A549 treated with DMSO at 1 μM for 4 hours (cell line): ENCODE measurements around the gene COL6A6. TPM values are rescaled to one million over a fixed set of nuclear protein-coding genes. Genes with fewer than 3 reads are reported as not detected.

Experiments used
- total RNA-seq: library from RNA; stranded (reverse); fragments of 200-300 nt; extraction: Qiagen RNA extraction; gene quantifications from 5 replicates; pipeline ENCODE4 v1.2.3, GENCODE V29; 2022; ENCODE audit warnings: low read depth

The COL6A6 gene, protein sequence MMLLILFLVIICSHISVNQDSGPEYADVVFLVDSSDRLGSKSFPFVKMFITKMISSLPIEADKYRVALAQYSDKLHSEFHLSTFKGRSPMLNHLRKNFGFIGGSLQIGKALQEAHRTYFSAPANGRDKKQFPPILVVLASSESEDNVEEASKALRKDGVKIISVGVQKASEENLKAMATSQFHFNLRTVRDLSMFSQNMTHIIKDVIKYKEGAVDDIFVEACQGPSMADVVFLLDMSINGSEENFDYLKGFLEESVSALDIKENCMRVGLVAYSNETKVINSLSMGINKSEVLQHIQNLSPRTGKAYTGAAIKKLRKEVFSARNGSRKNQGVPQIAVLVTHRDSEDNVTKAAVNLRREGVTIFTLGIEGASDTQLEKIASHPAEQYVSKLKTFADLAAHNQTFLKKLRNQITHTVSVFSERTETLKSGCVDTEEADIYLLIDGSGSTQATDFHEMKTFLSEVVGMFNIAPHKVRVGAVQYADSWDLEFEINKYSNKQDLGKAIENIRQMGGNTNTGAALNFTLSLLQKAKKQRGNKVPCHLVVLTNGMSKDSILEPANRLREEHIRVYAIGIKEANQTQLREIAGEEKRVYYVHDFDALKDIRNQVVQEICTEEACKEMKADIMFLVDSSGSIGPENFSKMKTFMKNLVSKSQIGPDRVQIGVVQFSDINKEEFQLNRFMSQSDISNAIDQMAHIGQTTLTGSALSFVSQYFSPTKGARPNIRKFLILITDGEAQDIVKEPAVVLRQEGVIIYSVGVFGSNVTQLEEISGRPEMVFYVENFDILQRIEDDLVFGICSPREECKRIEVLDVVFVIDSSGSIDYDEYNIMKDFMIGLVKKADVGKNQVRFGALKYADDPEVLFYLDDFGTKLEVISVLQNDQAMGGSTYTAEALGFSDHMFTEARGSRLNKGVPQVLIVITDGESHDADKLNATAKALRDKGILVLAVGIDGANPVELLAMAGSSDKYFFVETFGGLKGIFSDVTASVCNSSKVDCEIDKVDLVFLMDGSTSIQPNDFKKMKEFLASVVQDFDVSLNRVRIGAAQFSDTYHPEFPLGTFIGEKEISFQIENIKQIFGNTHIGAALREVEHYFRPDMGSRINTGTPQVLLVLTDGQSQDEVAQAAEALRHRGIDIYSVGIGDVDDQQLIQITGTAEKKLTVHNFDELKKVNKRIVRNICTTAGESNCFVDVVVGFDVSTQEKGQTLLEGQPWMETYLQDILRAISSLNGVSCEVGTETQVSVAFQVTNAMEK (N-terminal part only)
- total RNA-seq, result not detected in 5 replicates

DNA sequence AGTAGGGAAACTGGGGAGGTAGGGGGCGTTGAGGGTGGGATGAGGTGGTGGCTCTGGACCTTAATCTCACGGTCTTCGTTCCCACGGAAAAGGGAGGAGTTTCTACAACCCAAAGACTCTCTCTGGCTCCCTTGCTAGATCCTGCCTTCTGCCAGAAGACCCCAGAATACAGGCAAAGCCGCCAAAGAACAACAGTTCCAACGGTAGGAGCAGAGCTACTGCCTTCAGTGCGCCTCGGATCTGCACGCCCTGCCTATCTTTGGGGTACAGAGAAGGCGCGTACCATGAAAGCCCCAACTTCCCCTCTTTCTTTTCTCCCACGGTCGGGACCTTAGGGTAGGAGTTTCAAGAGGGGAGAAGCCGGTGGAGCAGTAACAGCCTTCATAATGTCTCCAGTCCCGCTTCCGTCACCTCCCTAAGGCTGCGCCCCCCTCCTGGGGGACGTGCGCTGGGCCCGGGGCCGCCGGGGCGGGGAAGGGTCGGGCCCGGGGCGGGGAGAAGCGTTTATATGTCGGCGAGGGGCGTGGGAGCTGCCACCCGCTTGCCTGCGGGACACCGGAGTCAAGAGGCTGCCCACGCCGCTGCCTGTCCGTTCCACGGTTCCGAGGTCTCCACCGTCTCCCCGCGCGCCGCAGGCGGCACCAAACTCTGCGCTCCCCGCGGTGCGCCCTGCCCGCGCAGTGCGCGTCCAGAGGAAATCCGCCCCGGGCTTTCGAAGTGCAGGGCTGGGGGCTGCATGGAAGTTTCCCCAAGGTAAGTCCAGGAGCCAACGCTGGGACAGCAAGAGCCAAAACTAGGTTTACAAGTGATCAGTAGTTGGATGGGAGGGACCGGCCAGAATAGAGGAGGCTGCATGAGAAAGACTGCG is at the start of gene COL6A6:
TSS of gene COL6A6 (plus strand) at position 533 of the 868 bp plus-strand sequence. CDS start 43,188 bp downstream, outside the sequence.

Other genes starting within 250 kb of the COL6A6 start
- gene COL6A5, start 171.5 kb upstream of the COL6A6 start, total RNA-seq, result not detected in 5 replicates
- gene PIK3R4, start 229.7 kb downstream of the COL6A6 start, total RNA-seq, result 16.8 to 20.8 TPM (median 17.7 TPM) in 5 replicates